Lower lobe of right lung (tissue), 2 donors: ENCODE results near the gene SLC6A1. TPM values are rescaled to one million over a fixed set of nuclear protein-coding genes. Genes with fewer than 3 reads are reported as not detected.

ENCODE experiments used
- ATAC-seq, 2 donors: fragments of 200-7000 bp; cut with Tn5 transposase; one replicate each; pipeline ENCODE4 v1.9.1; 2020 to 2022; ENCODE audit warnings: mild to moderate bottlenecking in 2 of 2, moderate library complexity in 2 of 2
- DNase-seq: peaks from one replicate; pipeline ENCODE4 v3.0.0-alpha.2; 2020
- H3K27ac ChIP-seq: fragments of 200-600 bp; one replicate; pipeline ENCODE4 v1.8.0; 2022
- H3K27me3 ChIP-seq: fragments of 200-600 bp; one replicate; pipeline ENCODE4 v1.8.0; 2022; ENCODE audit warnings: low read depth
- H3K36me3 ChIP-seq: fragments of 200-600 bp; one replicate; pipeline ENCODE4 v1.8.0; 2022; ENCODE audit warnings: mild to moderate bottlenecking
- H3K4me1 ChIP-seq: fragments of 200-600 bp; one replicate; pipeline ENCODE4 v1.8.0; 2022
- H3K4me3 ChIP-seq: fragments of 200-600 bp; one replicate; pipeline ENCODE4 v1.8.0; 2022; ENCODE audit warnings: mild to moderate bottlenecking
- H3K9me3 ChIP-seq: fragments of 200-600 bp; one replicate; pipeline ENCODE4 v1.8.0; 2022
- intact Hi-C: fragments of 100-400 bp; cut with DNase I; formaldehyde crosslinking; loops from one replicate; pipeline ENCODE4 v1.11.0; 2022
- total RNA-seq: library from RNA; stranded (reverse); fragmentation: NEBNext Ultra II Directional; extraction: Animal tissue kit (Norgen Biotek cat#: 25700); gene quantifications from one replicate; pipeline ENCODE4 v1.2.1, GENCODE V29; 2021
- TF ChIP-seq, protein P1 (sequence below): fragments of 200-600 bp; IDR thresholded peaks from one replicate; pipeline ENCODE4 v1.8.0; 2022; ENCODE audit warnings: antibody characterized with exemption, mild to moderate bottlenecking
- donor health status: DM: no; HTN: yes; CAD: no; lungs with severe emphysema.

SLC6A1 gene
- total RNA-seq, 1 donor from 2014 or later, result 1.8 TPM

DNA sequence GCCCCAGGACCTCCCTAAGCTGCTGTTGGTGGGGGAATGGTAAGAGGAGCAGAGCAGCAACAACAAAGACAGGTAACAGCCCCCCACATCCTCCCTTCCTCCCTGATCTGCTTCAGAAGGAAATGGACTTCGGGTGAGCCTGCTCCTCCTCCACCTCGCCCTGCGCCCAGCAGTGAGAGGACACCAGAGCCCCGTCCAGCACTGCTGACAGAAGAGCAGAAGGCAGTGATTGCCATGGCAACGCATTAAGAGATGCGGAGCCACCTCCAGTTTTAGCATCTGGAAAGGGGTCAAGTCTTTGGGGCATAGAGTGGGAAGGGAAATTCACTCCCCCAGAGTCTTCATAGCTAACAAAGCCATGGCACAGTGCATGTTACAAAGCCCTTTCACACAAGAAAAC lies 84.2 kb downstream of the SLC6A1 start:
- ATAC-seq (no peak), DNase-seq (no peak)
- Histone ChIP-seq H3K4me1 (no peaks in the 10 kb centered on the region), H3K27me3 (no peaks in the 10 kb centered on the region), H3K9me3 (no peaks in the 10 kb centered on the region), H3K4me3 (no peak overlapping the region), H3K27ac (no peak overlapping the region), H3K36me3 (no peaks in the 10 kb centered on the region)
- TF ChIP-seq, protein P1, sequence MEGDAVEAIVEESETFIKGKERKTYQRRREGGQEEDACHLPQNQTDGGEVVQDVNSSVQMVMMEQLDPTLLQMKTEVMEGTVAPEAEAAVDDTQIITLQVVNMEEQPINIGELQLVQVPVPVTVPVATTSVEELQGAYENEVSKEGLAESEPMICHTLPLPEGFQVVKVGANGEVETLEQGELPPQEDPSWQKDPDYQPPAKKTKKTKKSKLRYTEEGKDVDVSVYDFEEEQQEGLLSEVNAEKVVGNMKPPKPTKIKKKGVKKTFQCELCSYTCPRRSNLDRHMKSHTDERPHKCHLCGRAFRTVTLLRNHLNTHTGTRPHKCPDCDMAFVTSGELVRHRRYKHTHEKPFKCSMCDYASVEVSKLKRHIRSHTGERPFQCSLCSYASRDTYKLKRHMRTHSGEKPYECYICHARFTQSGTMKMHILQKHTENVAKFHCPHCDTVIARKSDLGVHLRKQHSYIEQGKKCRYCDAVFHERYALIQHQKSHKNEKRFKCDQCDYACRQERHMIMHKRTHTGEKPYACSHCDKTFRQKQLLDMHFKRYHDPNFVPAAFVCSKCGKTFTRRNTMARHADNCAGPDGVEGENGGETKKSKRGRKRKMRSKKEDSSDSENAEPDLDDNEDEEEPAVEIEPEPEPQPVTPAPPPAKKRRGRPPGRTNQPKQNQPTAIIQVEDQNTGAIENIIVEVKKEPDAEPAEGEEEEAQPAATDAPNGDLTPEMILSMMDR, result no peak
- intact Hi-C loops, result no loop called here

DNA sequence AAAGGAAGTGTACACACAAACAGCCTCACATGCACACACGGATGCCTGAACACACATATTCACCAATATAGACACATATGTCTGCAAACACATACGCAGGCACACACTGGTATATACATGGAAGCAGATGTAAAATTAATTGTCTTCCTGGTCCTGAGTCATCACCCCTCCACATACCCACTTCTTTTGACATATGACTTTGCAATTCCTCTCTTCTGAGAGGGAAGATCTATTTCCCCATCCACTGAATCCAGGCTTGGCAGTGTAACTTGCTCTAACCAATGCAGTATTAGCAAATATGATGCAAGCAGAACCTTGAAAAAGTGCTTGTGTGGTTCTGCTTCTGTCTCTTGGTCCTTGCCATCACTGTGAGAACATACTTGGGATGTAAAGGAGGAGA lies 84.9 kb downstream of the SLC6A1 start:
- Histone ChIP-seq H3K4me1 (no peaks in the 10 kb centered on the region), H3K27ac (no peak overlapping the region), H3K36me3 (no peaks in the 10 kb centered on the region), H3K27me3 (no peaks in the 10 kb centered on the region), H3K9me3 (no peaks in the 10 kb centered on the region), H3K4me3 (no peak overlapping the region)
- ATAC-seq (peak; percentile 57 to 83), DNase-seq (no peak)
- intact Hi-C loops, result no loop called here
- TF ChIP-seq, protein P1, result no peak

DNA sequence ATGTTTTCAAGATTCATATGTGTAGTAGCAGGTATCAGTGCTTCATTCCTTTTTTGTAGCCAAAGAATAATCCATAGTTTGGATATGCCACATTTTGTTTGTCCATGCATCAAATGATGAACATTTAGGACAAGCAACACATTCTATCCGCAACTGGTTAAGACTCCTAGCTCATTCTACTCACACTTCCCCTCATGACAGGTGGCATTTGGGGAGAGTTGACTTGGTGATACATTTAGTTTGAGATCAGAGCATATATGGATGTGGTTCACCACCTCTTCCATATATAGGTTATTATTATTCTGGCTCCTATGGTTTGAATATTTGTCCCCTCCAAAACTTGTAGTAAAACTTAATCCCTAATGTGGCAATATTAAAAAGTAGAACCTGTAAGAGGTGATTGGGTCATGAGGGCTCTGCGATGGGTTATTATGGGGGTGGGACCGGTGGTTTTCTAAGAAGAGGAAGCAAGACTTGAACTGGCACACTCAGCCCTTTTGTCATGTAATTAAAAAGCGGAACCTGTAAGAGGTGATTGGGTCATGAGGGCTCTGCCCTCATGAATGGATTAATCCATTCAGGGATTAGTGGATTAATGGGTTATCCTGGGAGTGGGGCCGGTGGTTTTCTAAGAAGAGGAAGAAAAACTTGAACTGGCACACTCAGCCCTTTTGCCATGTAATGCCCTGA lies 86.4 kb downstream of the SLC6A1 start:
- TF ChIP-seq, protein P1, result no peak
- ATAC-seq, result peak; percentile 56 to 59
- Histone ChIP-seq H3K27ac (no peak overlapping the region), H3K36me3 (no peaks in the 10 kb centered on the region), H3K27me3 (no peaks in the 10 kb centered on the region), H3K4me3 (no peak overlapping the region), H3K9me3 (no peaks in the 10 kb centered on the region), H3K4me1 (no peaks in the 10 kb centered on the region)
- no peak for DNase-seq
- intact Hi-C loops, result no loop called here

DNA sequence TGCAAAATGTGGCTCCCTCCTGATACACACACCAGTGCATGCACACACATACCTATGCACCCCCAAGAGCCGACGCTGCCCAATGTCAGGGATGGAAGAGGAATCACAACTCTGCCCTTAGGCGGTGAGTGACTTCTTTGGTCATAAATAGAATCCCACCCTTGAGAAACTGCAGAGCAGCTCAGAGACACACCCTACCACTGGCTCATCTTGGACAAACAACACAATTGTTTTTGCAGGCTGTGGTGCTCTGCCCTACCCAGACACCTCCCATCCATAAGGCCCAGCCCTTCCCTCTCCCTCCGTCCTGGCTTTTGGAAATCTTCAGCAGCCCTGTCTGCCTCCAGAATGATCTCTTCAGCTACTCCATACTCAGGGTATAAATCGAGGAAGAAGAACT lies 87.9 kb downstream of the SLC6A1 start:
- DNase-seq, result no peak
- TF ChIP-seq, protein P1, result no peak
- Histone ChIP-seq H3K4me3 (no peak overlapping the region), H3K36me3 (no peaks in the 10 kb centered on the region), H3K27me3 (no peaks in the 10 kb centered on the region), H3K9me3 (no peaks in the 10 kb centered on the region), H3K27ac (no peak overlapping the region), H3K4me1 (no peaks in the 10 kb centered on the region)
- intact Hi-C loops, result no loop called here
- ATAC-seq, result no peak

DNA sequence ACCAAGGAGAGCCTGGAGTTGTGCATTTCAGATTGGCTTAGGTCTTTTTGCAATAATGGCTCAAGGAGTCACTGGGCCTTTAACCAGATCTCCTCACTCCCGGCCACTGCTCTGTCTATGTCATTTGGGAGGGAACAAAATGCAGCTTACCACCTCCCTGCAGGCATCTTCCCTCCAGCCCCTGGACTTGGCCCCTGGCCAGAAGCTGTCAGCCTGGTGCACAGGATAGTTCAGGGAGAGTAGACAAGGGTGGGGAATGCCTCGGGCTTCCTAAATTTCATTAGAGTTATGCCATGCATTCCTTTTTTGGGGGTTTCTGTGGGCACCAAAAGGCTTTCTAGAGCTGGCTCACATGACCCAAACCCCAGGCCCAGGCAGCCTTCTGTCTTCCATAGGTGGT lies 91.5 kb downstream of the SLC6A1 start:
- Histone ChIP-seq H3K36me3 (no peaks in the 10 kb centered on the region), H3K27ac (no peak overlapping the region), H3K27me3 (no peaks in the 10 kb centered on the region), H3K4me1 (no peaks in the 10 kb centered on the region), H3K9me3 (no peaks in the 10 kb centered on the region), H3K4me3 (no peak overlapping the region)
- ATAC-seq, result no peak
- DNase-seq, result no peak
- TF ChIP-seq, protein P1, result no peak
- intact Hi-C loops, result no loop called here
